Psoas muscle (tissue), 8 donors: ENCODE measurements around the gene CENPL. TPM values are rescaled to one million over a fixed set of nuclear protein-coding genes. Genes with fewer than 3 reads are reported as not detected.
A peak's percentile ranks its signal among the peaks of the same experiment; 100 is the strongest.

Experiments used
- ATAC-seq, 4 donors: fragments of 200-7000 bp; cut with Tn5 transposase; one replicate each; pipeline ENCODE4 v1.9.1; 2020; ENCODE audit warnings: moderate library complexity in 3 of 4, mild to moderate bottlenecking in 2 of 4
- DNase-seq, 2 donors: peaks; one replicate each; pipeline ENCODE4 v3.0.0-alpha.2; 2020
- H3K27ac ChIP-seq: fragments of 200-600 bp; one replicate; pipeline ENCODE4 v1.8.0; 2022
- H3K27me3 ChIP-seq, 3 donors: fragments of 200-600 bp in 1 of 3; one replicate each; pipeline versions ENCODE4 v1.6.1 to v1.8.0; 2013 to 2022; ENCODE audit warnings: low read length in 2 of 3, mild to moderate bottlenecking in 2 of 3, moderate library complexity in 1 of 3; ENCODE audit not compliant: insufficient read depth in 3 of 3
- H3K36me3 ChIP-seq, 2 donors: fragments of 200-600 bp in 1 of 2; one replicate each; pipeline versions ENCODE4 v1.6.1 to v1.8.0; 2013 to 2022; ENCODE audit warnings: low read depth in 1 of 2, mild to moderate bottlenecking in 1 of 2, moderate library complexity in 1 of 2; ENCODE audit not compliant: insufficient read depth in 1 of 2
- H3K4me1 ChIP-seq: fragments of 200-600 bp; one replicate; pipeline ENCODE4 v1.8.0; 2022
- H3K4me3 ChIP-seq: fragments of 200-600 bp; one replicate; pipeline ENCODE4 v1.8.0; 2022; ENCODE audit warnings: mild to moderate bottlenecking
- H3K9me3 ChIP-seq: fragments of 200-600 bp; one replicate; pipeline ENCODE4 v1.8.0; 2022
- CTCF ChIP-seq: fragments of 200-600 bp; IDR thresholded peaks from one replicate; pipeline ENCODE4 v1.8.0; 2022; ENCODE audit warnings: antibody characterized with exemption
- WGBS, 3 donors: extraction: QIAGEN DNeasy Blood & Tissue Kit; methylation state at CpG; one replicate each; pipeline versions ENCODE4 v1.1.6 to v1.1.7; 2013; 5-methylcytosine and 5-hydroxymethylcytosine counted together
- intact Hi-C, 2 donors: fragments of 100-400 bp; cut with DNase I; formaldehyde crosslinking; loops; one replicate each; pipeline versions ENCODE4 v1.11.0 to v1.14.2; 2022
- polyA plus RNA-seq, 3 donors: library from polyadenylated mRNA; stranded (reverse); fragments of 200-250 nt; gene quantifications; one replicate each; pipeline ENCODE4 v1.2.3, GENCODE V29; 2013
- total RNA-seq, 4 donors: library from RNA; stranded (reverse); fragmentation: NEBNext Ultra II Directional in 2 of 4; extraction: Animal tissue kit (Norgen Biotek cat#: 25700) in 2 of 4; gene quantifications; one replicate each; pipeline versions ENCODE4 v1.2.1 to v1.2.4, GENCODE V29; 2021 to 2023
- donor health status: healthy with polysubstance abuse.
- donor health status: DM: no; HTN: no; CAD: no; lungs with moderate emphysema.
- donor health status: Bipolar disorder and iron deficiency.
- donor health status: healthy.
- donor health status: DM: yes; HTN: yes; CAD: no.
- donor health status: DM: no; HTN: no; CAD: no.
- donor health status: DM: no; HTN: no; CAD: no.
- donor health status: DM: yes; HTN: yes; CAD: no.

CENPL gene
- total and polyA plus RNA-seq, 7 donors, result 2.1 to 7.0 (median 5.0) TPM

- no peak for ATAC-seq
Measured at GRCh38 chr1:173857363-173857917, 32.8 kb upstream of the CENPL start.

GRCh38 chr1:173856903-173857302 is 32.2 kb upstream of the CENPL start:
- WGBS, 3 donors, result 91 to 95% (median 91%) methylated on average over 2 of the region's 2 CpGs
- intact Hi-C loops, result loop anchor here in 1 of 2 donors (5.0 kb wide), 1 partner anchor 105 kb away; no protein-coding TSS in a partner anchor
- peaks cover 0 to 96% of the 10 kb centered on the region in 2 donors for H3K36me3 ChIP-seq

More at GRCh38 chr1:173857363-173857917, 32.8 kb upstream of the CENPL start:
- peaks cover 0 to 97% of the 10 kb centered on the region in 2 donors for H3K36me3 ChIP-seq
- H3K4me1 ChIP-seq, result no peaks in the 10 kb centered on the region
- H3K27ac ChIP-seq, result no peak overlapping the region
- intact Hi-C loops, result loop anchor here in 1 of 2 donors (5.0 kb wide), 1 partner anchor 105 kb away; no protein-coding TSS in a partner anchor
- no peak for DNase-seq
- no peaks in the 10 kb centered on the region for H3K27me3 ChIP-seq
- no peaks in the 10 kb centered on the region for H3K9me3 ChIP-seq
- TF ChIP-seq CTCF, result no peak
- WGBS, 3 donors, result 73 to 79% (median 78%) methylated on average over 4 of the region's 4 CpGs
- H3K4me3 ChIP-seq, result no peak overlapping the region

GRCh38 chr1:173856014-173856413 is 31.3 kb upstream of the CENPL start:
- Histone ChIP-seq H3K27me3 (no peaks in the 10 kb centered on the region), H3K36me3 (peaks cover 0 to 96% of the 10 kb centered on the region in 2 donors), H3K9me3 (no peaks in the 10 kb centered on the region), H3K4me3 (no peak overlapping the region), H3K27ac (no peak overlapping the region), H3K4me1 (no peaks in the 10 kb centered on the region)
- ATAC-seq (no peak), DNase-seq (no peak)
- WGBS, 3 donors, result 74 to 93% (median 81%) methylated on average over 1 of the region's 1 CpG
- intact Hi-C loops, result loop anchor here in 1 of 2 donors (5.0 kb wide), 1 partner anchor 106 kb away; no protein-coding TSS in a partner anchor
- no peak for TF ChIP-seq CTCF

More at GRCh38 chr1:173856903-173857302, 32.2 kb upstream of the CENPL start:
- ATAC-seq, result no peak
- Histone ChIP-seq H3K9me3 (no peaks in the 10 kb centered on the region), H3K4me1 (no peaks in the 10 kb centered on the region), H3K27ac (no peak overlapping the region), H3K27me3 (no peaks in the 10 kb centered on the region), H3K4me3 (no peak overlapping the region)
- no peak for TF ChIP-seq CTCF
- no peak for DNase-seq

GRCh38 chr1:173853074-173853473 is 28.4 kb upstream of the CENPL start:
- Histone ChIP-seq H3K36me3 (peaks cover 0 to 77% of the 10 kb centered on the region in 2 donors), H3K4me1 (no peaks in the 10 kb centered on the region), H3K27me3 (no peaks in the 10 kb centered on the region), H3K27ac (no peak overlapping the region), H3K4me3 (no peak overlapping the region), H3K9me3 (no peaks in the 10 kb centered on the region)
- 62 to 74% (median 73%) methylated on average over 5 of the region's 5 CpGs for WGBS, 3 donors
- no peak for DNase-seq
- intact Hi-C loops, result no loop called here
- TF ChIP-seq CTCF, result no peak
- ATAC-seq, result peak in 1 of 4 donors; percentile 25

GRCh38 chr1:173852105-173852504 is 27.4 kb upstream of the CENPL start:
- 83 to 88% (median 85%) methylated on average over 4 of the region's 4 CpGs for WGBS, 3 donors
- Histone ChIP-seq H3K4me1 (no peaks in the 10 kb centered on the region), H3K36me3 (peaks cover 0 to 67% of the 10 kb centered on the region in 2 donors), H3K27ac (no peak overlapping the region), H3K4me3 (no peak overlapping the region), H3K27me3 (no peaks in the 10 kb centered on the region), H3K9me3 (no peaks in the 10 kb centered on the region)
- intact Hi-C loops, result no loop called here
- no peak for TF ChIP-seq CTCF
- no peak for DNase-seq
- ATAC-seq, result no peak
